Raji (cell line): Measurements from ENCODE around the gene ANKMY1.

Experiments
- POLR2A ChIP-seq: IDR thresholded peaks from 2 replicates; pipeline ENCODE4 v1.6.1; 2011; ENCODE audit warnings: low read depth, low read length, control low read depth; ENCODE audit not compliant: insufficient read depth

ANKMY1 gene

DNA sequence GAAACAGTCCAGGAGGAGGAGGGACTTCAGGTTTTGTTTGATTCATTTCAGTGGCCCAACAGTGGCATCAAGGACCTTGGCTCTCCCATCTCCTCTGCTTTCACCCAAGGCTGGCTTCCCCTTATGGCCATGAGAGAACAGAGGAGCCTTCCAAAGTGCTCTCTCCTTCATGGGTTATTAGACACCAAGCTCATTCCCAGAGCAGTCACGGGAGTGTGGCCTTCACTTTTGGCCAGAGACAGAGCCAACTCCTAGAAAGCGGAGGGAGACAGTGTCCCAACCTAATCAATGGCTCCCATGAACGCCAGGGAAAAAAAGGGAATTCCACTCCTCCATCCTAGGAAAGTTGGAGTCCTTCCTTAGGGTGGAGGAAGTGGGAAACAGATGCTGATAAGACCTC lies 1.5 kb upstream of the ANKMY1 start:
- TF ChIP-seq POLR2A, result no peak

DNA sequence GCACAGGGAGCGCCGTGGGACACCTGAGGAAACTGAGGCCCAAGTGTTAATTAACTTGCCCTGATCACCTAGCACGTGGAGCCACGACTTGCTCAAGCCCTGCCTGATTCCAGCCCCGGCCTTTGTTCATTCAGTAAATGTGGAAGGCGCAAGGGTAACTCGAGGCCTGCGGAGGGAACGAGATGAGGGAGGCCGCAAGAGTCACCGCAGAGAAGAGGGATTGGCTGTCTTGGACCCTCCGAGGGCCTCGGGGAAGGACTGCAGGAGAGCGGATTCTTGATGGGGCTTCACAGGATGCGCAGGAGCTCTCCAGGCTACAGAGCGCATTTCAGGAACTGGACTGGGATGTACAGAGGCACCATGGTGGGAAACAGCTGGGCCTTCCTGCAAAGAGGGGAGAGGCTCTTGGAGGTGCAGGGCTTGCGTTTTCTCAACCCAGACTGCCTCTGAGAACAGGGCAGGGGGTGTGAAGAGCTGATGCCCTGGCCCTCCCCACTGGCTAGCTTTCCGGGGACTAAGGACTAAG lies 511 bp upstream of the ANKMY1 start:
- no peak for TF ChIP-seq POLR2A

DNA sequence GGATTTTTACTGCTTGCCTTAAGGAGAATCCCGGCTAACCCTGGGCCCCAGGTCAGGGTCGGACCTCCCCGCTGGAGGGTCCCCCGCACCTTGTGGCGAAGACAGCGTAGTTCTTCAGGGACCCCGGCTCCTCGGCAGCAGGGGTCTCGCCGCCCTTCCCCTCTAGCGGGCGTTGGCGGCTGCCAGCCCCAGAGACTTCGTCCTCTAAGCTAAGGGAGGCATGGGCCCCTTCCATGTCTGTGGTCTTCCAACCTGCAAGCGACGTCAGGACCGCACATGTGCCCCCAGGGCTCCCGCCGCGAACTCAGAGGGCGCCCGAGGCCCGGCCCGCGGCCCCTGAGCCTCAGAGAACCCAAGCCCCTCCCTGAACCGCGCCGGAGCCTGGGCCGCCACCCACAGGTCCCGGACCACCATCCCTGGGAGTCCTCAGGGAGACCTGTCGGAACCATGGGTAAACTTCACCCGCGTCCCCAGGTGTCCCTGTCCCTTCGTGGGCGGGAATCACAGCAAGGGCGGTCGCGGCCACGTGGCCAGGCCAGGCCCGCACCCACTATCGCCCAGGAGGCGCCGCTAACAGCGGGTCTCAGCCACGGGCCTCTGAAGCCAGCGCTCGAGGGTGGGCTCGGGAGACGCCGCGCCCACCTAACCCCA lies 562 bp downstream of the ANKMY1 start:
- no peak for TF ChIP-seq POLR2A

DNA sequence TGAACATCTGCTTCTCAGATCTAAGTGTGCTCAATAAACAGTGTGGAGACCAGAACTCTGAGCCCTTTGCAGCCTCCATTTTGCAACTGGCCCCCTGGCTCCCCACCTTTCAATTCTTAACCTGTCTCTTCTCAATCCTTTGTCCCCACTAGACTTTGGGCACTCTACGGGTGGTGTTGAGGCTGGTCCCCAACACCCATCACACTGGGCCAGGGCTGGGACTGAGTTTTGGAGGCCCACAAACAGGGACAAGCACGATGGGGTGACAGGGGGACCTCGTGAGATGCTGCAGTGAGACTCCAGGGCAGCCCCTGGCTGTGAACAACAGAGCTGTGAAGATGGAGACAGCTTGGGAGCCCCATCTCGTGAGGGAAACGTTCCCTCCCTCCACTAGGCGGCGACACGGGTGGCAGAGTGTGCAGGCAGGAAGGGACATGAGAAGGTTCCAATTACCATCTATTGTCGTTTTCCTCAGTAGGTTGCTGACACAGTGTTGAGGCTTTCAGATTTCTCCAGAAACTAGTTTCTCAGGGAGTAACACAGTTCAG lies 1.2 kb downstream of the ANKMY1 start:
- no peak for TF ChIP-seq POLR2A

DNA sequence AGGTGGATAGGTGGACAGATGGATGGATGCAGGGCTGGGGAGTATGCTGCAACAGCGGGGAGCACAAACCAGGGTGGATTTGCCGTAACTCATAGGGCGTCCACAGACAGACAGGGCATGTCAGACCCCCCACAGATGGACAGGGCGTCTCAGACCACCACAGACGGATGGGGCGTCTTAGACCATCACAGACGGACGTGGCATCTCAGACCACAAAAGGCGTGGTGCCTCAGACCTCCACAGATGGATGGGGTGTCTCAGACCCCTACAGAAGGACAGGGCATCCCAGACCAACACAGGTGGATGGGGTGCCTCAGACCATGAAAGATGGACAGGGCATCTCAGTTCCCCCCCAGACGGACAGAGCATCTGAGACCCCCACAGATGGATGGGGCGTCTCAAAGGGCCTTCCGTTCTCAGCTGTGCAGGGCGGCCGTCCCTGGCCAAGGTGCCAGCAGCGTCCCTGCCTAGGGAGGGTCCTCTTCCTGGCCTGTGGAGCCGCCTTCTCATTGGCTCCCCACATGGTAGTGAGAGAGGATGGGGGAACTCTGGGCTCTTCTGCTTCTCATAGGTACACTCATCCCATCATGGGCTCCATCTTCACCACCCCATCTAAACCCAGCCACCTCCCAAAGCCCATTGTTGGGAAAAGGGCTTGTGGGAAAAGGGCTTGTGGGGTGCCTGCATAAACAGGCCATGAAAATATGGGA lies 2.1 kb downstream of the ANKMY1 start:
- TF ChIP-seq POLR2A, result no peak

DNA sequence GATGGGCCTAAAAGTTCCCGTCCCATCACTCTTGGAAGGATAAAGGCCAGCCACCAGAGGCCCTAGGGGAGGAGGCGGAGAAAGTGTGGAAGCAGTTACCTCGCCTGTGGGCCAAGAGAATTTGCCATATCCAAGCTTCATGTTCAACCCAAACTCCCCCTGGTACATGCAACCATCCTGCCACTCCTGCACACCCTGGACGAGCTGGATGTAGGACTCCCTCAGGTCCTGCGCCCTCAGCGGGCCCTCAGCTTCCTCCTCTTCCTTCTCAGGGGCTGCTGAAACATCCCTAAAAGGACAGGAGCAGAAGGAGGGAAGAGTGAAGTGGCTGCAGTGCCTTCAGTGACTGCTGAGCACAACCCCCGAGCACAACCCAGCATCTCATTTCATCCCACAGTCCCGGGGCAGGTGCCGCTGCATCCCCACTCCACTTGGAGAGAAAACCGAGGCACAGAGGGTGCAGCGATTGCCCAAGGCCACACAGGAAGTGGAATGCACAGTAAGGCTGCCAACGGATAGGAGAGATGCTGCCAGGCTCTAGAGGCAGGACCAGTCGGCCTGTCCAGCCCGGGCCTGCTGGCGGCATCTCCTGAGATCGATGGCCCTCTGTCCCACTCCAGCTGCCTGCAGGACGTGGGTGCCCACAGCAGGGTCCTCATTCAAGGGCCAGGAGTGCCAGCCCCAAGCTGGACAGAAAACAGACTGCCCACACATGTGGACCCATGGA lies 2.9 kb downstream of the ANKMY1 start:
- no peak for TF ChIP-seq POLR2A

DNA sequence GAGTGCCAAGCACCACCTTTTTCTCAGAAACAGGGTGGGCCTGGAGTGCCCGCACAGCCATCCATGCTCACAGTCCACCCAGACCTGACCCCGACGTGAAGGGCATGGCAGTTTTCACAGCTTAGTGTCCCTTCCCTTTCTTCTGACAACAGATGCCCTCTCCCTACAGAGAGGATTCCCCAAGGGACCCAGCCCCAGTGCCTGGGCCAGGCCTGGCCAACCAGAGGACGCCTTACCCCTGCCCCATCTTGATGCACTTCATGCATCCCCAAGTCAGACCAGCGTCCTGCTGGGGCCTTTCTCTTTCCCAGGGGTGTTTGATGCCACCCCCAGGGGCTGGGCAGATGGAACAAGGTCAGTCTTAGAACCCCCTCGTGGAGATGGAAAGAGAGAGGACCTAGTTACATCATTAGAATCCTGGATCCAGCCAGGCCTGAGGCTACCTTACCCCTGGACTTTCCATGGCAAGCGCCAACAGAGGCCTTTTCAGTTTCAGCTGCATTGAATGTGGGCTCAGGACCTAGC lies 3.8 kb downstream of the ANKMY1 start:
- no peak for TF ChIP-seq POLR2A

DNA sequence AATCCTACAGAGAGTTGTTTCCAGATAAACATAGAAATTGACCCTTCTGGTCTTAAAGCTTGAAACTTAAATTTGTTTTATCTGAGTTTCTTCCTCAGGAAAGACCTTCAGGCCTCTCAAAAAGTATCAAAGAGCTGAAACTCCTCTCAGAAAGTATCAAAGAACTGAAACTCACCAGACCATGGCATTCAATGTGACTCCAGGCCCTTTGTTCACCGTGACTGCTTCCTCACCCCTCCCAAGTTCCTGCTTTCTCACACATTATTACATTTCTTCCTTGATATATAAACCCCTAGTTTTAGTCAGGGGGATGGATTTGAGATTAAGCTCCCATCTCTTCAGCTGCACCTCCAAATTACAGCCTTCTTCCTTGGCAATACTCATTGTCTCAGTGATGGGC lies 6.0 kb downstream of the ANKMY1 start:
- TF ChIP-seq POLR2A, result no peak

DNA sequence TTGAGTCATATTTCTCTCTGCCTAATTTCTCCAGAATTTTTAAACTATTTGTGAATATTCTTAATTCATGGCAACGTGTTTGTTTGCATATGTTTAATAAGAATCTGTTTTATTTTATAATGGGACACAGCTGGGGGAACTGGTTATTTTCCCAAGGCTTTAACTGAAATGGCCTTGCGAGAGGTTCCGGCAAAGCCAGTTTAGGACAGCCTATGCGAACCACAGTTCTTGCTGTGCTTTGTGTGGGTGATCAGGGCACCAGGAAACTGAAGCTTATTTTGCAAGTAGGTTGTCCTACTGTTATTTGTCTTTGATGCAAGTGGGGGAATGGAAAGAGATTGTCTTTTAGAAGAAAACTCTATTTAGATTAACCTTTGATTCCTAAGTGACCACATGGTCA lies 6.5 kb downstream of the ANKMY1 start:
- no peak for TF ChIP-seq POLR2A

DNA sequence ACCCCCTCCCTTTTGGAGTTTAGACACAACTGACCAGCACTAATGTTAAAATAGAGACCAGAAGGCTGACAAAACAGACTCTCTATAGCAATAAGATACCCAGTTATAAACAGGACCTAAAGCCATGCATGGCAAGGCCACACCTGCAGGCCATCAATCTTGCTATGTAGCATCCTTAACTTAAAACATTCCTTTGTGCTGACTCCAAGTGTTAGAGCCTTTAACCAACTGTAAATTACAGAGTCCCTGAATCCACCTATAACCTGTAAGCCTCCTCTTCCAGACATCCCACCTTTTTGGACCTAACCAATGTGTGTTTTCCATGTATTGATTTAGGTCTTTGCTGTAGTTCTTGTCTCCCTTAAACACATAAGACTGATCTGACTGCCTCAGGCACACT lies 17.9 kb downstream of the ANKMY1 start:
- TF ChIP-seq POLR2A, result no peak

DNA sequence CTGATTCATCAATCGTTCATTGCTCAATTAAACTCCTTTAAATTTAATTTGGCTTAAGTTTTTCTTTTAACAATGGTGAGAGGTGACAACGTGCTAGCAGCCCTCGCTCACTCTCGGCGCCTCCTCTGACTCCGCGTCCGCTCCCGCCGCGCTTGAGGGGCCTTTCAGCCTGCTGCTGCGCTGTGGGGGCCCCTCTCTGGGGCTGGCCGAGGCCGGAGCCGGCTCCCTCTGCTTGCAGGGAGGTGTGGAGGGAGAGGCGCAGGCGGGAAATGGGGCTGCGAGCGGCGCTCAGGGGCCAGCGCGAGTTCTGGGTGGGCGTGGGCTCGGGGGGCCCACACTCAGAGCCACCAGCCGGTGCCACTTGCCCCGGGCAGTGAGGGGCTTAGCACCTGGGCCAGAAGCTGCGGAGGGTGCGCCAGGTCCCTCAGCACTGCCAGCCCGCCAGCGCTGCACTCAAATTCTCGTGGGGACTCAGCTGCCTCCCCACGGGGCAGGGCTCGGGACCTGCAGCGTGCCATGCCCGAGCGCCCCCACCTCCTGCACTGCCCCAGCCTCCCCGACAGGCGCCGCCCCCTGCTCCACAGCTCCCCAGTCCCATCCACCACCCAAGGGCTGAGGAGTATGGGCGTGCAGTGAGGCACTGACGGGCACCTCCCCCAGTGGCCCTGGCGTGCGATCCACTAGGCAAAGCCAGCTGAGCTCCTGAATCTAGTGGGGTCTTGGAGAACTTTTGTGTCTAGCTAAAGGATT lies 19.6 kb downstream of the ANKMY1 start:
- TF ChIP-seq POLR2A, result no peak

DNA sequence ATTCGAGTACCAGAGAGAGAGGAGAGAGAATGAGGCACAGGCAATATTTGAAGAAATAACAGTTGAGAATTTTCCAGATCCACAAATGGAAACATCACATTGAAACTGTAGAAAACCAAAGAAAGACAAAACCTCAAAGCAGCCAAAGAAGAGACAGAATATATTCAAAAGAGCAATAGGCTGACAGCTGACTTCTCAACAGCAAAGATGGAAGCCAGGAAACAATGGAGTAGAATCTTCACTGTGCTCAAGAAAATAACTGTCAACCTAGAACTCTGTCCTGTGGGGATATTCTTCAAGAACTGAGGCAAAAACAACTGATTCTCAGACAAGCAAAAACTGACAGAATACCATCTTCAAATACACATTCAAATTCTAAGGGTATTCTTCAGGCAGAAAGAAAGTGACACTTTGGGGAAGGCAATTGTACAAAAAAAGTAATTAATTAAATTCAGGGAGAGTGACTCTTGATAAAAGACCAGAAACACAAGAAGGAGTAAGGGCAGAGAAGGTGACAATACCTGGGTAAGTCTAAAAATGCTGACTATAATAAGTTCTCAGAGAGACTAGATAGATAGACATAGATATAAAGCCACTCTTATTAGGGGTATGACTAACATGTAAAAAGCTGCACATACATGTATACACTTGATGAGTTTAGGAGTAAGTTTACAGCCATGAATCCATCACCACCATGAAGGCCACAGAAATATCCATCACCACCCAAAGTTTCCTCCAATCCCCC lies 25.6 kb downstream of the ANKMY1 start:
- TF ChIP-seq POLR2A, result no peak

DNA sequence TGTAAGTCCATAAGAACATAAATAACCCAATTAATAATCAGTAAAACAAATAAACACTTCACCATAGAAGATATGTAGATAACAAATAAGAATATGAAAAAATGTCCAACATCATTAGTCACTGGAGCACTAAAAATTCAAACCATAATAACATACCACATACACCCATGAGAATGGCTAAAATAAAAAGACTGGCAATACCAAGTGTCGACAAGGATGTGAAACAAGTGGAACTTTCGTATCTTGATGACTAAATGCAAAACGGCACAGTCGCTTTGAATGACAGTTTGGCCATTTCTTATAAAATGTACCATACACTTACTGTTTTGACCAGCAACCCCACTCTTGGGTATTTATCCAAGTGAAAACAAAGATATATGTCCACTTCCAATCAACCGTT lies 26.8 kb downstream of the ANKMY1 start:
- TF ChIP-seq POLR2A, result no peak

DNA sequence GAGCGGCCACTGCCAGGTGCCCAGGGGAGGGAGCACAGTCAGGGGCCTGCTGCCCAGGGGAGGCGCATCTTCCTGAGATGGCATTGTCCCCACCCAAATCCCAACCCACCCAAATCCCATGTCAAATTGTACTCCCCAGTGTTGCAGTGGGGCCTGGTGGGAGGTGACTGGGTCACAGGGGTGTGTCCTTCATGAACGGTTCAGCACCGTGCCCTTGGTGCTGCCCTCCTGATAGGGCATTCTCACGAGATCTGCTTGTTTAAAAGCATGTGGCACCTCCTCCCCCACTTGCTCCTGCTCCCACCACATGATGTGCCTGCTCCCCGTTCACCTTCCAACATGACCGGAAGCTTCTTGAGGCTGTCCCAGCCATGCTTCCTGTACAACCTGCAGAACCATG lies 27.6 kb downstream of the ANKMY1 start:
- TF ChIP-seq POLR2A, result no peak
